ENCODE data around the gene GLT8D1.
A peak's percentile ranks its signal among the peaks of the same experiment; 100 is the strongest.

The GLT8D1 gene

GRCh38 chr3:52712291-52713212 is 7.0 kb upstream of the GLT8D1 start:
- FAIRE-seq: no peak

GRCh38 chr3:52710512-52710911 is 4.9 kb upstream of the GLT8D1 start:
- no peak for DNase-seq (ENCODE audit: low spot score)
- FAIRE-seq: no peak

More at GRCh38 chr3:52712291-52713212, 7.0 kb upstream of the GLT8D1 start:
- DNase-seq (ENCODE audit: low spot score): no peak

GRCh38 chr3:52707585-52707984 is 2.0 kb upstream of the GLT8D1 start:
- no peak for FAIRE-seq
- no peak for DNase-seq (ENCODE audit: low spot score)

GRCh38 chr3:52705438-52705687 is 228 bp downstream of the GLT8D1 start:
- DNase-seq (ENCODE audit: low spot score) (no peak), FAIRE-seq (no peak)

- DNase-seq (ENCODE audit: low spot score): peak; percentile 23
- FAIRE-seq: no peak
Observed at GRCh38 chr3:52704611-52705437, 767 bp downstream of the GLT8D1 start.

- FAIRE-seq (no peak), DNase-seq (ENCODE audit: low spot score) (no peak)
Observed at GRCh38 chr3:52703341-52703740, 2.2 kb downstream of the GLT8D1 start.

GRCh38 chr3:52697632-52697965 is 8.0 kb downstream of the GLT8D1 start:
- no peak for FAIRE-seq

GRCh38 chr3:52696830-52697631 is 8.6 kb downstream of the GLT8D1 start:
- DNase-seq (ENCODE audit: low spot score): no peak
- no peak for FAIRE-seq

More at GRCh38 chr3:52697632-52697965, 8.0 kb downstream of the GLT8D1 start:
- no peak for DNase-seq (ENCODE audit: low spot score)

GRCh38 chr3:52695798-52696671 is 9.6 kb downstream of the GLT8D1 start:
- FAIRE-seq: no peak
- DNase-seq (ENCODE audit: low spot score): no peak

GRCh38 chr3:52694528-52695189 is 10.9 kb downstream of the GLT8D1 start:
- DNase-seq (ENCODE audit: low spot score) (no peak), FAIRE-seq (no peak)

- FAIRE-seq (no peak), DNase-seq (ENCODE audit: low spot score) (no peak)
Observed at GRCh38 chr3:52693071-52693470, 12.5 kb downstream of the GLT8D1 start.

- FAIRE-seq (no peak), DNase-seq (ENCODE audit: low spot score) (no peak)
Observed at GRCh38 chr3:52690560-52690959, 15.0 kb downstream of the GLT8D1 start.

GRCh38 chr3:52689151-52689550 is 16.4 kb downstream of the GLT8D1 start:
- DNase-seq (ENCODE audit: low spot score) (no peak), FAIRE-seq (no peak)

- FAIRE-seq (no peak), DNase-seq (ENCODE audit: low spot score) (no peak)
Observed at GRCh38 chr3:52688266-52688665, 17.3 kb downstream of the GLT8D1 start.

- FAIRE-seq (peak; percentile 99), DNase-seq (ENCODE audit: low spot score) (peak; percentile 95)
Observed at GRCh38 chr3:52685709-52686691, 19.6 kb downstream of the GLT8D1 start, which contains the start of the genes GNL3 and PBRM1. GNL3 (plus strand) TSS chr3:52686032; CDS start chr3:52686093, 61 bp downstream. PBRM1 (minus strand) TSS chr3:52685913.

- FAIRE-seq (no peak), DNase-seq (ENCODE audit: low spot score) (peak; percentile 94)
Observed at GRCh38 chr3:52685285-52685708, 20.3 kb downstream of the GLT8D1 start.

- FAIRE-seq (no peak), DNase-seq (ENCODE audit: low spot score) (no peak)
Observed at GRCh38 chr3:52684184-52684583, 21.4 kb downstream of the GLT8D1 start.

GRCh38 chr3:52683611-52684010 is 22.0 kb downstream of the GLT8D1 start:
- no peak for DNase-seq (ENCODE audit: low spot score)
- no peak for FAIRE-seq

- no peak for FAIRE-seq
Observed at GRCh38 chr3:52682016-52682415, 23.6 kb downstream of the GLT8D1 start.

More at GRCh38 chr3:52682016-52682415, 23.6 kb downstream of the GLT8D1 start:
- DNase-seq (ENCODE audit: low spot score): peak; percentile 25
